Measurements from ENCODE around the gene BLNK.
"Not testable (repeated sequence)": the region's sequence is repeated elsewhere in the genome, so short reads cannot be mapped to it uniquely, and the experiment has no call there.

BLNK gene

DNA sequence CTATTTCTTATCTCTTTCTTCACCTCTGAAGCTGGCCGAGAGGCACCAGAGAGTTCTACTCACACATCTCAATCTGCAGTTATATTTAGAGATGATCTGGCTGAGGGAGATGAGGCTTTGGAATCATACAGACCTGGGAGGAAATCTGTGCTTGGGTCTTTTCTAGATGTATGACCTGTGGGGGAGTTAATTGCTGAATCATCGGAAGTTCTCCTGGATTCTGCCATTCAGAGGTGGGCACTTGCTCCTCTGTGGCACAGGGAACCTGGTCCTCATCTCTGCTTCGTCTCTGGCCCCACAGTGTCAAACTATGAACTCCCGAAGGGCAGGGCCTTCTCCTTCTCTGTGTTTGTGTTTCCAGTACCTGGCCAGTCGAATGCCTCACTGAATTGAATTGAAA lies 52.5 kb downstream of the BLNK start:
- DNase-seq: no peak

DNA sequence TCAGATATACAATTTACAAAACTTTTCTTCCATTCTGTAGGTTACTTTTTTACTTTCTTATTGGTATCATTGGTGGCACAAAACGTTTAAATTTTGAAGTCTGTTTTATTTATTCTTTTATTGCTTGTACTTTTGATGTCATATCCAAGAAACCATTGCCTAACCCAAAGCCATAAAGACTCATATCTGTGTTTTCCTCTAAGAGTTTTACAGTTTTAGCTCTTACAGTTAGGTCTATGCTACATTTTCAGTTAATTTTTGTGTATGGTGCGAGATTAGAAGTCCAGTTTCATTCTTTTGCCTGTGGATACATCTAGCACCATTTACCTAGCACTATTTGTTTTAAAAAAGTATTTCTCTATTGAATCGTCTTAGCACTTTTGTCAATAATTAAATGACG lies 53.7 kb downstream of the BLNK start:
- DNase-seq: no peak

DNA sequence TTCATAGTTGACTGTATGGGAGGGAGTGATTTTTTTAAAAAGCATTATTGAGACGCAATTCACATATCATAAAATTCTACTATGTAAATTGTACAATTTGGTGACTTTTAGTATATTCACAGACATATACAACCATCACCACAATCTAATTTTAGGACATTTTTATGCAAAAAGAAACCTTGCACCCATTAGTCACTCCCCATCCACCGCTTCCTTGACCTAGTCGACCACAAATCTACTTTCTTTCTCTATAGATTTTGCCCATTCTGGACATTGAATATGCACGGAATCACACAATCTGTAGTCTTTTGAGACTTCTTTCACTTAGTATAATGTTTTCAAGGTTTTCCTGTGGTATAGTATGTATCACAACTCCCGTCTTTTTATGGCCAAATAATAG lies 54.6 kb downstream of the BLNK start:
- DNase-seq: no peak

DNA sequence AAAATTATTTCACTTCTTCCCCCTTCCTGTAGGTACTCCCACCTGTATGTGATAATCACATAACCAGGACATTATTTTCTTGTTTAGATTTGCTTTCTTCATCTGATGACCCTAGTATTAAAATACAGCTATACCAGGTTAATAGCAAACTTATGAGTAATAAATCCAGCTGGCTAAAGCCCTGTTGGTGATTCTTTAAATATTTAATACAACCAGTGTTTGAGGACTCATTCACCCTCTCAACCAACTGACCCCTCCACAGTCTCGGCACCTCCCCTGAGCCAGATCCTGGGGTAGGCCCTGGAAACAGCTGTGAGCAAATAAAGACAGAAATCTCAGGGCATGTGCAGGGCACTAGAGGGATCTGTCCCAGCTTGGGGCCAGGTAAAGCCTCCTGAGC lies 58.5 kb downstream of the BLNK start:
- DNase-seq: no peak

DNA sequence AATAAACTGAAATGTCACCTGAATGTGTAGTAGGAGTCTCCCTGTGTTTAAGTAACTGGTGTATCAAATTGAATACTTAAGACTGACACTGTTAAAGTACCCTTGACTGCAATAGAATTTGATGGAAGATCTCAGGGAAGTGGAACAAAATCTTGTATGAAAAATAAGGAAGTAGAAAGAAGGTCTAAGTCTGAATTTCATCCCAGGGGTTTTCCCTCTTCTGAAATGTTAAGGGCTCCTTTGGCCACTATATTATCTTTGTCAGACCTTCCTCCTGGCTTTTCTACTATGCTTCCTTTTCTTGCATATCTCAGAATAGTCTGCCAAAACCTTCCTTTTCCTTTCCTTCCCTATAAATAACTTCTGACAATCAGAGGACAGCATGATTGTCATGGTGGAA lies 59.6 kb downstream of the BLNK start:
- DNase-seq: no peak

DNA sequence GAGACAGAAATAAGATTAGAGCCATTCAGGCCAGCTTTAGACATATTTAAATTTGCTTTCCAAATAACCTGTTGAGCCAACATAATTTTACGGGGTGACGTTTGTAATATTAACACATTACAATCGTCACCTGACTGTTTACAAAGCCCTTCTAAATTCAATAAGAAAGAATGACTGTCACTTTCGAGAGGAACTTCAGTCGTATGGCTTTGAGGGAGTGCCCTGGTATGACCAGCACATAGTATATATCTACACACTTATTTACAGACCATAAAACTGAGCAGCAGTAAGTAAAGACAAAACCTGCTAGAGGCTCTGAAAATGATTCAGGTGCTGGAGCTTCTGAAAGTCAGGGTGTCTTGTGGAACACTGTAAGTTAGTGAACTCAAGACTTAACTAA lies 62.4 kb downstream of the BLNK start:
- DNase-seq: no peak

DNA sequence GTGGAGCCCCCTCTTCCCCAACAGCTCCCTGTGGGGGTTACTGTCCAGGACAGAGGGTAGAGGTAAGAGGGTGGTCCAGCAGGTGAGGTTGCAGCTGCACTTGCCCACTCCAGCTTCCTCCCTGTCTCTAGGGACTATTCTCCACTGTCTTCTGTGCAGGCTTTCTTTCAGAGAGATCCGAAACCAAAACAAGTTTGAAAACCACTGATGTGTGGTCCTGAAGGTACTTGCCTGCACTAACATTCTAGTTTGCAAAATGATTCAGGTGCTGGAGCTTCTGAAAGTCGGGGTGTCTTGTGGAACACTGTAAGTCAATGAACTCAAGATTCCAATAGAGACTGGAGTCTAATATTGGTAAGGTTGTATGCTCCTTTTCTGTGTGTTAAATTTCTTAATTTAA lies 63.1 kb downstream of the BLNK start:
- DNase-seq: no peak

DNA sequence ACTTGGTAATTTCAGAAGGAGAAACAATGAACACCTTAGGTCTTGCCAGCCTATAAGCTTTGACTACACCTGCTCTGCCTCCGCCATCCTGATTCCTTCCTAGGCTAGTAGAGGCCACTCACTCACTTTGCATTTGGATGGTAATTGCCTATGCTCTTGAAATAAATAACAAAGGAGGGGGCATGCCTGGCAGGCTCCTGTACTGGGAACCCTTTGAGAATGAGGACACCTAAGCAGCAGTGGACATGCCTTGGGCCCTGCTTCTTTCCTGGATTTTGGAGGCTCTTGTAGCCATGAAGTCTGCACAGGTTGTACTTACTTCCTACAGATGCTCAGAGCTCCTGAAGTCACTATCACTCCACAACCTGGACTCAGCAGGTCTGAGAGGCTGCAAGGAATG lies 65.8 kb downstream of the BLNK start:
- DNase-seq: no peak

DNA sequence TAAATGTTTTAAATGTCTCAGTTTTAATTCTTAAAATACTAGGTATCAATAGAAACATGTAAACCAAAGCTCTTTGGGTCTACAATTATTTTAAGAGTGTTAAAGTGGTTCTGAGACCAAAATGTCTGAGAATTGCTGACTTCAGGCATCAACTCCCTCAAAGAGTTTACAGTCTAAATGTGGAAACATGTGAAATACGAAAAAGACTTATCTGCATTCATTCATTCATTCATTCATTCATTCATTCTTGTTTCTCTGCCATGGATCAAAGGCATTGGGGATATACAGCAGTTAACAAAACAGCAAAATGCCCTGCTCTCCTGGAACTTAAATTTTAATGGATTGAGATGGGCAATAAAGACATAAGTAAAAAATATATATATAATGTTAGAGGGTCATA lies 69.8 kb downstream of the BLNK start:
- no peak for DNase-seq

DNA sequence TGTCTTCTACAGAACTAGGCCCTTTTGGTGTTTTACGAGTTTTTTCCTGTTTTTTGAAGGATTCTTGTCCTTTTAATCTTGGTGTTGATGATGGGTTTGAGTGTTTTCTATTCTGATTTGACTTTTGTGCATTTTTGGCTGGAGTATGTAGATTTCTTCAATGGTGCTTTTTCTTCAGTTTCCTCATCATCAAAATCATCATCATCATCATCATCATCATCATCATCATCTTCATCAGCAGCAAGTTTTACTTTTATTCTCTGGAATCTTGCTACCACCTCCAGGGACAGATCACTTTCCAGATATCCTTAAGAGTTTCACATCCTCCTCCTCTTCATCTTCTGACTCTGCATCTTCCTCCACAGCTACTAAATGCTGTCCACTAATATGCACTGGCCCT lies 81.9 kb downstream of the BLNK start:
- not testable (repeated sequence) for DNase-seq

DNA sequence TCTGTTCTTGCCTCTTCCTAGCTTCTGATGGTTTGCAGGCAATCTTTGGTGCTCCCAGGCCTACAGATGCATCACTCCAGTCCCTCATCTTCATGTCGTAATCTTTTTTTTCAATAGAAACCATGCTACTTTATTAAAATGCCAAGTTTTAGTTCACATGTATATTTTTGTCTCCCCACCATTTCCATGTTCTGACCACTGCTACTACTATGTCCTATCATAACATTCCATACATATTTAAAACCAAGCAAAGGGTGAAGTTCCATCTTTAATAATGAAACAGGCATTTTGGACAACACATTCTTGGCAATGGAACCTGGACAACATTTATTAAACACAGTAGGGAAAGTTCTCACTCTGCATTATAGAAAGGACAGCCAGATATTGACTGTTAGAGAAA lies 82.5 kb downstream of the BLNK start:
- no peak for DNase-seq

DNA sequence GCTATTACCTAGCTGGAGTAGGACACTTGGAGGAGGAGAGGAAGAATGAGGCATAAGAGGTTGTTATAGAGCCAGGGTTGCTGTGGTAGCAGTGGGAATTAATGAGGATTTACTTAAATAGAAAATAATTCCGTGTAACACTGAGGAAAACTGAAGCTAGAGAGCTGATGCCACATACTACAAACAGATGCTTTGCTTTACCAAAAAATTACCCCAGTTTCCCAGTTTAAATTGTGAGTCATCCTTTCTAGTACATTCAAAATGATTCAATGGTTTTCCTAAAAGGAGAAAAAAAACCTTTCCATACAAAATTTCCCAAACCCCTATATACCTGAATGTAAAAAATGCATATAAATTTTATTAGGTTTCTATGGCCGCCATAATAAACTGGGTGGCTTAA lies 82.9 kb downstream of the BLNK start:
- no peak for DNase-seq

DNA sequence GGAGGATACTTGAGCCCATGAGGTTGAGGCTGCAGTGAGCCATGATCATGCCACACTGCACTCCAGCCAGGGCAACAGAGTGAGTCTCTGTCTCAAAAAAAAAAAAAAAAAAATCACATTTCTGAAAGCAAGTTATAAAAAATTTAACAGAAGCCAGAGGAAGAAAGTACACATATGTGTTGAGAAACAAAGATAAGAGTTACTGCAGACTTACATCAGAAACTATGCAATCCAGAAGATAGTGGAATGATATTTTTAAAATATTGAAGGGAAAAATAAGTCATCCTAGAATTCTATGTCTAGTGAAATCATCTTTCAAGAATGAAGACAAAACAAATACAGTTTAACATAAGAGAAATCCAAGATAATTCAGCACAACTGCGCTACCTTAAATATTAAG lies 94.4 kb downstream of the BLNK start:
- DNase-seq: no peak

DNA sequence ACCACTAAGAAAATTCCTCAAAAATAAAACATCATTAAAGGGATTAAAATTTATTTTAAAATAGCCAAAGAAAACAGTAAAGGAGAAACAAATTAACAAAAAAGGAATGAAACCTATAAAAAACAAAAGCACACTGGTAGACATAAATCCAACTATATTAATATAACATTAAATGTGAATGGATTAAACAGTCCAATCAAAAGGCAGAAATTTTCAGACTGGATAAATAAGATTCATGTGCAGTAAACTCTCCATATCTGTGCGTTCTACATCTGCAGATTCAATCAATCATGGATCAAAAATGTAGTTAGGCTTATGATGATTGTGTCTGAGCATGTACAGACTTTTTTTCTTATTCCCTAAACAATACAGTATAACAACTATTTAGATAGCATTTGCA lies 98.7 kb downstream of the BLNK start:
- no peak for DNase-seq

DNA sequence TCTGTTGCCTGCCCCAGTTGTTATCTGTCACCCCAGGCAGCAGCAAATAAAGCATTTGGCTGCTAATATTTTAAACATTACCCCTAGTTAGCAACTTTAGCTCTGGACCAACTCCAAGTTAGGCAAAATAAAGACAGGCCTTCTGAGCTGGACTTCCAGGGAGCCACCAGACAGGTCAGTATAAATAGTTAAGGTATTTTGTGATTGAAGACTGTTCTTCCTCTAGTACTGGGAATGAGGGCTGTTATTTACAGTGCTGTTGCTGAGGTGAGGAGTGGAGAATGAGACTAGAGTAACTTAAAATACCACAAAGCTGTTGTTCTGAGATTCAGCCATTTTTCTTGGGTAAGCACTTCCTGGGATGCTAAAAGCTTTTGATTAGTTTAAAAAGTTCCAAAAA lies 101.1 kb downstream of the BLNK start:
- no peak for DNase-seq

DNA sequence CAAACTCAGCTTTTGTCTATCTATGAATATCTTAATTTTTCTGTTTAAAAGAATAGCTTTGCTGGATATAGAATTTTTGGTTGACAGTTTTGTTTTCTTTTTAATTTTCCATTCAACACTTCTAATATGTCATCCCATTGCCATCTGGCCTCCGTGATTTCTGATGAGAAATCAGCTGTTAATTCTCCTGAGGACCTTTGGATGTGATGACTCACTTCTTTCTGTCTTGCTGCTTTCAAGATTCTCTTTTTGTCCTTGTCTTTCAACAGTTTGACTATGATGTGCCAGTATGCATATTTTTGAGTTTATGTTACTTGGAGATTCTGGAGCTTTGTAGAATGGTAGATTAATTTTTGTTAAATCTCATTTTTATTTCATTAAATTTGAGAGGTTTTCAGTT lies 102.8 kb downstream of the BLNK start:
- DNase-seq: no peak

DNA sequence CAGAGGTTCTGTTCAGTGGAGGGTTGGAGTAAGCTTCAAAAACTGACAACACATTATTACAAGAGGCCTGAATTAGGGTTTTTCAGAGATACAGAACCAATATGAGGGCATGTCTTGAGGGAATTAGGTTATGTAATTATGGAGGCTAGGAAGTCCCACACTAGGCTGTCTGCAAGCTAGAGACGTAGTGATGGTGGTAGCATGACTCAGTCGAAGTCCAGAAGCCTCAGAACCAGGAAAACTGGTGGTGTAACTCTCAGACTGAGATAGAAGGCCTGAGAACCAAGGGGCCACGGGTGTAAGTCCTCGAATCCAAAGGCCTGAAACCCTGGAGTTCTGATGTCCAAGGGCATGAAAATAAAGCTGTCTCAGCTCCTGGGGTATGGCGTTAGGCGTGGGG lies 105.6 kb downstream of the BLNK start:
- DNase-seq: no peak

DNA sequence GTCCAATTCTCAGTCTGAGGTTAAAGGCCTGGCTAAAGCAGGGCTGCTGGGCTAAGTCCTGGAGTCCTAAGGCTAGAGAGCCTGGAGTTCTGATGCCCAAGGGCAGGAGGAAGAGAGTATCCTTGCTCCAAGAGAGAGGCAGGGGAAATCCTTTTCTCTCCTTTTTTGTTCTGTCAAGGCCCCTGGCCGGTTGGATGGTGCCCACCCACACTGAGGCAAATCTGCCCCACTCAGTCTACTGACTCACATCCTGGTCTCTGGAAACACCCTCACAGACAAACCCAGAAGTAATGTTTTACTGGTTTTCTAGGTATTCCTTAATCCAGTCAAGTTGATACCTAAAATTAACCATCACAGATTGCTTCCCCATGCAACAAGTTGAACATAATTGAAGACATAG lies 118.3 kb downstream of the BLNK start:
- no peak for DNase-seq

DNA sequence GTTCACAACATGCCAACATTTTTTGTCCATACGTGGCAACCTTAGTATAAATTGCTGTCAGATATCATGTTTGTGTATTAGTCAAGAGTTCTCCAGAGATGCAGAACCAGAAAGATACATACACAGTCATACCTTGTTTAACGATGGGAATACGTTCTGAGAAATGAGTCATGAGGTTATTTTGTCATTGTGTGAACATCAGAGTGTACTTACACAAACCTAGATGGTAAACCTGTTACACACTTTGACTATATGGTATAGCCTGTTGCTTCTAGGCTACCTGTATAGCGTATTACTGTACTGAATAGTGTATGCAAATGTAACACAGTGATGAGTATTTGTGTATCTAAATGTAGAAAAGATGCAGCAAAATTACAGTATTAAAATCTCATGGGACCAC lies 118.9 kb downstream of the BLNK start:
- DNase-seq: no peak
